Activated naive CD4-positive, alpha-beta T cell treated with anti-CD3 and anti-CD28 coated beads, Interleukin-2, amount 10 ng/mL, durations not matched to agents 7 days and 5 days (primary cell): Measurements from ENCODE around the gene MN1.

Source experiments
- CTCF ChIA-PET: fragments of 350-600 bp; sonication (Branson Sonifier 250); formaldehyde crosslinking; loops from one replicate; lab custom pipeline; 2021; ENCODE audit warnings: antibody characterized with exemption; lab: Charles Lee
- DNase-seq: peaks from one replicate; pipeline ENCODE4 v3.0.0-alpha.2; 2020
- H3K27ac Mint-ChIP-seq: one replicate; pipeline ENCODE4 v1.8.0; 2021; ENCODE audit warnings: mild to moderate bottlenecking, moderate library complexity, mixed read lengths
- H3K27me3 Mint-ChIP-seq: one replicate; pipeline ENCODE4 v1.8.0; 2021; ENCODE audit warnings: mild to moderate bottlenecking, mixed read lengths
- H3K36me3 Mint-ChIP-seq: one replicate; pipeline ENCODE4 v1.8.0; 2021; ENCODE audit warnings: mixed read lengths
- H3K4me1 Mint-ChIP-seq: one replicate; pipeline ENCODE4 v1.8.0; 2021; ENCODE audit warnings: mixed read lengths
- H3K4me3 Mint-ChIP-seq: one replicate; pipeline ENCODE4 v1.8.0; 2021; ENCODE audit warnings: mild to moderate bottlenecking, moderate library complexity, mixed read lengths
- H3K9me3 Mint-ChIP-seq: one replicate; pipeline ENCODE4 v1.8.0; 2021; ENCODE audit warnings: mixed read lengths

Gene MN1

DNA sequence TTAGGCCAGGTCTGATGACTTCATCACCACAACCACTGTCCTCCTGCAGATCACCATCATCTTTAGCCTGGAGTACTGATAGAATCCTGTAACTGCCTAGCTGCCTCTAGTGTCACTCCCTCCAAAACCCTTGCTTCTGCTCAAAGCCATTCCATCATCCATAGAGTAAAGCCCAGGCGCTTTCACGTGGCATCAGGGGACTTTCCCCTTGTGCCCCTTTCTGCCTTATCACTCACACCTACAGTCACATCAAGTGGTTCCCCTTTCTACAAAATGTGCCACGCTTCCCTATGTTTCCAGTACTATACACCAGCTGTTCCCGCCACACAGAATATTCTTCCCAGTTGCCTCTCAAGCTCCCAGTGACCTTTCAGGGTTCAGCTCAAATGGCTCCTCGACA is 75.9 kb downstream of the MN1 start:
- H3K4me3 Mint-ChIP-seq: no peak overlapping the region
- H3K9me3 Mint-ChIP-seq: peaks cover 10% of the 10 kb centered on the region
- H3K36me3 Mint-ChIP-seq: no peaks in the 10 kb centered on the region
- CTCF ChIA-PET: no interaction called here
- no peak for DNase-seq
- H3K27me3 Mint-ChIP-seq: peaks cover 11% of the 10 kb centered on the region
- H3K27ac Mint-ChIP-seq: no peak overlapping the region
- H3K4me1 Mint-ChIP-seq: no peaks in the 10 kb centered on the region

DNA sequence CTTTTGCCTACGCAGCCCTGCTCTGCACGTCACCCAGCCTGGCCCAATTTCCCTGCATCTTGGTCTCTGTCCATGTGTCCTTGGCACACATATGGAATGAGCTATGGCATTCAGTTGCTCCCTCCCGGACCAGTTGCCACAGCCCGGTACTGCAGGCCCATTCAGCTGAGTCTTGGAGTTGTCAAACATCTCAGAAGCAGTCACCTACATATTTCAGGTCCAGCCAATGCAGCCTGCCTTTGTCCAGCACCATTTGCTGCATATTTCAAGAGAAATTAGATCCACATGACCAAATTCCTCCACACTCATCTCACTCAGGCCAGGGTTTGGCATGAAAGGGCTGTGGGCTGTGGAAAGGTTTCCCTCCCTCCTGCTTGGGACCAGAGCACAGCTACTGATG is 76.8 kb downstream of the MN1 start:
- Mint-ChIP-seq H3K27ac (no peak overlapping the region), H3K36me3 (no peaks in the 10 kb centered on the region), H3K4me1 (no peaks in the 10 kb centered on the region), H3K4me3 (no peak overlapping the region), H3K27me3 (peaks cover 11% of the 10 kb centered on the region), H3K9me3 (peaks cover 10% of the 10 kb centered on the region)
- CTCF ChIA-PET: no interaction called here
- DNase-seq: no peak

DNA sequence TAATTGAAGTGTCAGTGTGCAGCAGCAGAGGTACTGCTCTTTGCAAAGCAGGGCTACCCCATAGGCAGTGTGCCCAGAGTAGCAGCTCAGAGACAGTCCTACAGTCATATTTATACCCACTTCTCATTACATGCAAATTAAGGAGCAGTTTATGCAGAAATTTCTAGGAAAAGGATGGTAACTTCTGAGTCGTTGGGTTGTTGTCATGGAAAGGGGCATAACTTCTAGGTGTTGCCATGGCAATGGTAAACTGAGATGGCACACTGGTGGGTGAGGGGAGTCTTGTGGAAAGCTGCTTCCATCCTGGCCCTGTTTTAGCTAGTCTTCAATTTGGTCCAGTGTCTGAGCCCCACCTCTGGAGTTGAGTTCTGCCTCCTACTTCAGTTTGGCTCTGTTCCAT is 77.4 kb downstream of the MN1 start:
- CTCF ChIA-PET: no interaction called here
- Mint-ChIP-seq H3K4me3 (no peak overlapping the region), H3K9me3 (peaks cover 10% of the 10 kb centered on the region), H3K4me1 (no peaks in the 10 kb centered on the region), H3K27me3 (peaks cover 8% of the 10 kb centered on the region), H3K27ac (no peak overlapping the region), H3K36me3 (no peaks in the 10 kb centered on the region)
- DNase-seq: no peak

DNA sequence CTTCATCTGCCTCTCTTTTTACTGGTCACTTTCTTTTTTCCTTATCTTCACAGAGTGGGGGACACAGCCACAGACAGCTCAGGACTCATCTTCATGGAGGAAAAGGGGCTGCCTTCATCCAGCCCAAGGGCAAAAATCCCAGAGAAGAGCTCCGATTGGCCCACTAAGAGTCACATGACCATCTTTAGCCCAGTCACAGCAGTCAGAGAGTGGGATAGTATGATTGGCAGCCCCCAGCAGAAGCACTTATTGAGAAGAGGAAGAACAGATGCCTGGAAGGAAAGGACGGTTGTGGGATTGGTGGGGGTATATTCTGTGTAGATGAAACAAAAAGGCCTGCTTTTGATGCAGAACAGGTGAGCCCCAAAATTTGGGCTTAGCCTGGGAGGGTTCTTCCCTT is 77.8 kb downstream of the MN1 start:
- no peaks in the 10 kb centered on the region for H3K36me3 Mint-ChIP-seq
- H3K27me3 Mint-ChIP-seq: peaks cover 6% of the 10 kb centered on the region
- no peak for DNase-seq
- no peak overlapping the region for H3K4me3 Mint-ChIP-seq
- no peak overlapping the region for H3K27ac Mint-ChIP-seq
- peaks cover 10% of the 10 kb centered on the region for H3K9me3 Mint-ChIP-seq
- no peaks in the 10 kb centered on the region for H3K4me1 Mint-ChIP-seq
- CTCF ChIA-PET: no interaction called here

DNA sequence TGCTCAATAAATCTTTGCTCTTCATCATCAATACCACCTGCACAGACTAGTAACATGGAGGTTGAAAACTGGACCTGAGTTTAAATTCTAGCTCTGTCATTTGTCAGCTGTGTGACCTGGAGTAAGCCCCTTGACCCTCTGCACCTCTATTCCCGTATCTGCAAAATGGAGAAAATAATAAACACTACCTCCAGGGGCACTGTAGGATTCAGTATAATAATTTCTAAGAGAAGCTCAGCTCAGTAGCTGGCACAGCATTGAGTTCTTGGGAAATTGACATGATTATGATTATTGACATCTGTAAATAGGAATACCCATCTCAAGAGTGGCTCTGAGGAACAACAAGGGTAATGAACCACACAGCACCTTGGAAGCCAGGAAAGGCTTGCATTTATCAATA is 78.4 kb downstream of the MN1 start:
- CTCF ChIA-PET: no interaction called here
- no peak overlapping the region for H3K27ac Mint-ChIP-seq

DNA sequence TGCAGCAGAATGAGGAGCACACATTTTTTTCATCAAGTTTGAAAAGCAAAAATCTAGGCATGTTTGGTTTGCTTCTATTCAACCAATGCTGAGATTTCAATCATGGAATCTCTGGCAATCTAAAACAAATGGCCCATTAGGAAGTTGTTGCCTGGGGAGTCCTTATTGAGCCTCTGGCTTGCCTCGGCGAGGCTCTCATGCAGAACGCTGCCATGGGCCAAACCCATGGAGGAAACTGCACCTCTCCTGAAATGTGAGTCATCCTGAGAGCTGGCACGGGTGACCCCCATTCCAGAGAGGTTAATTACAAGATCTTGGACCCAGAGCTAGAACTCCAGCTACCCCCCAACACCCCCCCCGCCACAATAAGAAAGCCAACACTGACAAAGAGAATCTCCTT is 80.7 kb downstream of the MN1 start:
- H3K4me3 Mint-ChIP-seq: no peak overlapping the region
- no peaks in the 10 kb centered on the region for H3K36me3 Mint-ChIP-seq
- no peak for DNase-seq
- no peaks in the 10 kb centered on the region for H3K4me1 Mint-ChIP-seq
- no peaks in the 10 kb centered on the region for H3K27me3 Mint-ChIP-seq
- CTCF ChIA-PET: no interaction called here
- H3K9me3 Mint-ChIP-seq: peaks cover 4% of the 10 kb centered on the region
- no peak overlapping the region for H3K27ac Mint-ChIP-seq

More for the DNA sequence above, 78.4 kb downstream of the MN1 start:
- peaks cover under 1% of the 10 kb centered on the region for H3K27me3 Mint-ChIP-seq
- no peaks in the 10 kb centered on the region for H3K36me3 Mint-ChIP-seq
- H3K9me3 Mint-ChIP-seq: peaks cover 10% of the 10 kb centered on the region
- H3K4me3 Mint-ChIP-seq: no peak overlapping the region
- no peaks in the 10 kb centered on the region for H3K4me1 Mint-ChIP-seq
- no peak for DNase-seq

DNA sequence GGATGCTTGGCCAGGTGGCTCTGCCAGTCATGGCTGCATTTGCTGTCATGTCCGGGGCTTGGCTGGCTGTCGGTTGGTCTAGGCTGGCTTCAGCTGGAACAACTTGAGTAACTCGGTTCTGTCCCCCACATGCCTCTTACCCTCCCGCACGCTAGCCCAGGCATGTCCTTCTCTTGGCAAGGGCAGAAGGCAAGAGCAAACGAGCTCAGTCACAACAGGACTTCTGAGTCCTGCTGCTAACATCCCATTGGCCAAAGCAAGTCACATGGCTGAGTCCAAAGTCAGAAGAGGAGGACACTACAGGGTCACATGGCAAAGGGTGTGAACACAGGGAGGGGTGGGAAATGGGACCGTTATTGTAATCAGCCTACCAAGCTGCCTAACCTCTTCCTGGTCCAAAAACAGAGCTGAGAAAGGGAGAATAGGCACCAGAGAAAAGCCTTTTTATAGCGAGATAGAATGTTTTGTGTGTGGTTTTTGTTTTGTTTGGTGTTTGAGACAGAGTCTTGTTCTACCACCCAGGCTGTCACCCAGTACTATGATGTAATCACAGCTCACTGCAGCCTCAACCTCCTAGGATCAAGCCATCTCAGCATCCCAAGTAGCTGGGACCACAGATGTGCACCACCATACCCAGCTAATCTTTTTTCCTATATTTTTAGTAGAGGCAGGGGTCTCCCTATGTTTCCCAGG is 81.9 kb downstream of the MN1 start:
- H3K9me3 Mint-ChIP-seq: no peaks in the 10 kb centered on the region
- no peak overlapping the region for H3K27ac Mint-ChIP-seq
- CTCF ChIA-PET: no interaction called here
- no peak for DNase-seq
- H3K4me3 Mint-ChIP-seq: no peak overlapping the region
- H3K36me3 Mint-ChIP-seq: no peaks in the 10 kb centered on the region
- H3K27me3 Mint-ChIP-seq: no peaks in the 10 kb centered on the region
- H3K4me1 Mint-ChIP-seq: no peaks in the 10 kb centered on the region

DNA sequence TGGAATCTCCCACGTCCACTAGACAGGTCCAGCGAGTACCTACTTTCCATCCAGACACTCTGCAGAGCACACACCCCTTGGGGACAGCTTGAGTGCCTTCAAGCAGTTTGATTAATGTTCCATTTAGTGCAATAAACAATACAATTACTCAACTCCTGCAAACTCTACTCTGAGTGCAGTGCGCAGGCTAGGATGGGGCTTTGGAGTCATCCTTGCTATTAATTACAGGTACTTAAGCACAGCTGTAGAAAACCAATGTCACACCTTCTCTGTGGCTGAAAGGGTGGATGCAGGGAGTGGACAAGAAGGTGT is 82.6 kb downstream of the MN1 start:
- no peak overlapping the region for H3K27ac Mint-ChIP-seq
- H3K36me3 Mint-ChIP-seq: no peaks in the 10 kb centered on the region
- CTCF ChIA-PET: no interaction called here
- no peak for DNase-seq
- H3K9me3 Mint-ChIP-seq: no peaks in the 10 kb centered on the region
- H3K4me3 Mint-ChIP-seq: no peak overlapping the region
- no peaks in the 10 kb centered on the region for H3K27me3 Mint-ChIP-seq
- no peaks in the 10 kb centered on the region for H3K4me1 Mint-ChIP-seq

DNA sequence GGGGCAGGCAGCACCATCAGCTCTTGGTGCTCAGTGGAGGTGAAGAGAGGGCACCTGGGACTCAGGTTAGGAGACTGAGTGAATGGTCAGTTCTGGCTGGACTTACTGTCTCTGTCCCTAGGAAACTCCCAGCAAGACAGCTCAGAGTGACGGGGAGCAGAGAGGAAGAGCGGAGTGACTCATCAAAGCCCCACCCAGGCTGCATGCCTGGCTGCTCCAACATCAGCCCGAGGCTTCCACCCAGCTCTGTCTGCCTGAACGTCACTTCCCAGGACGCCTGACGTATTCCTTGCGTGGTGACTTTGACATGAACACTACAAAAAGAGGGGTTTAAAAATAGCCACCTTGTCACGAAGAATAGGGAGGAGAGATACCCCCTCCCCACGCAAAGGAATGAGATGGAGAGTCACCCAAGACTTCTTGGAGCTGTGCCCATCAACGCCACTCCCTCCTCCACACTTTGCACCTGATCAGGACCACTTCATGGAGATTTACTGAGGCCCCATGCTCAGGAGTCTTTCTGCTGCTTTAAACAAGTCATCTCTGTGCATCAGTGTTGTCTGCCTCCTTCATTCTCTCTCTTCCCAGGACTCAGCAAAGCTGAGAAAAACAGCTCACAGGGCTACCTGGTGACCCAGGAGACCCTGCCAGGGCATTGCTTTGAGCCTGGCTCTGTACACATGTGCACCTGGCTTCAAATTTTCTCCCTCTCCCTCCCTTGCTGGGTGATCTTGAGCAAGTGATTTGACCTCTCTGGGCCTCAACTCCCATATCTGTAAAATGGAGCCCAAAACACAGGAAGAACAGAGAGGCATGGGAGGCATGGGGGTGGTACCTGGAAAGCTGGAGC is 83.1 kb downstream of the MN1 start:
- Mint-ChIP-seq H3K4me3 (no peak overlapping the region), H3K4me1 (no peaks in the 10 kb centered on the region), H3K27ac (no peak overlapping the region), H3K27me3 (no peaks in the 10 kb centered on the region), H3K36me3 (no peaks in the 10 kb centered on the region), H3K9me3 (no peaks in the 10 kb centered on the region)
- DNase-seq: no peak
- CTCF ChIA-PET: no interaction called here

DNA sequence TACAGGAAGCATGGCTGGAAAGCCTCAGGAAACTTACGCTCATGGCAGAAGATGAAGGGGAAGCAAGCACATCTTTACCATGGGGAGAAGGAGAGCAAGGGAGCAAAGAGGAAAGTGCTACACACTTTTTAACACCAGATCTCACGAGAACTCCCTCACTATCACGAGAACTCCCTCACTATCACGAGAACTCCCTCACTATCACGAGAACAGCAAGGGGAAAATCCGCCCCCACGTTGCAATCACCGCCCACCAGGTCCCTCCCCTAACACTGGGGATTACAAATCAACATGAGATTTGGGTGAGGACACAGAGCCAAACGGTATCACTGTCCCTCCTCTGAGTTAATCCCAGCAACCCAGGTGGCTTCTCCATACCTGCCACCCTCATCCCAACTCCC is 84.5 kb downstream of the MN1 start:
- Mint-ChIP-seq H3K27me3 (no peaks in the 10 kb centered on the region), H3K4me1 (no peaks in the 10 kb centered on the region), H3K27ac (no peak overlapping the region), H3K4me3 (no peak overlapping the region), H3K36me3 (no peaks in the 10 kb centered on the region), H3K9me3 (peaks cover 2% of the 10 kb centered on the region)
- CTCF ChIA-PET: no interaction called here
- DNase-seq: no peak

DNA sequence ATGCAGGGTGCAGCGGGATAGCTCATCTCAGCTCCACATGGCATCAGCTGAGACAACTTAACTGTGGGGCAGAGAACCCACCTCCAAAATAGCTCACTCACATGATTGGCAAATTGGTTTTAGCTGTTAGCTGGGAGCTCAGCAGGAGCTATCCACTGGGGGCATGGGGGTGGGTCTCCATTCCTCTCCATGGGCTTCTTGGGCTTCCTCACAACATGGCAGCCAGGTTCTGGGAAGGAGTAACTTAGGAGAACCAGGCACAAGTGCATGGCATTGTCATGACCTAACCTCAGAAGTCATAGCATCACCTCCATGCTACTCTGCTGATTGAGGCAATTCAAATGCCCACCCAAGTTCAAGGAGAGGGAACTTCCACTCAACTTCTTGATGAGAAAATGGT is 85.5 kb downstream of the MN1 start:
- no peaks in the 10 kb centered on the region for H3K36me3 Mint-ChIP-seq
- no peaks in the 10 kb centered on the region for H3K27me3 Mint-ChIP-seq
- CTCF ChIA-PET: no interaction called here
- H3K4me1 Mint-ChIP-seq: no peaks in the 10 kb centered on the region
- no peak for DNase-seq
- no peak overlapping the region for H3K27ac Mint-ChIP-seq
- peaks cover 2% of the 10 kb centered on the region for H3K9me3 Mint-ChIP-seq
- no peak overlapping the region for H3K4me3 Mint-ChIP-seq

DNA sequence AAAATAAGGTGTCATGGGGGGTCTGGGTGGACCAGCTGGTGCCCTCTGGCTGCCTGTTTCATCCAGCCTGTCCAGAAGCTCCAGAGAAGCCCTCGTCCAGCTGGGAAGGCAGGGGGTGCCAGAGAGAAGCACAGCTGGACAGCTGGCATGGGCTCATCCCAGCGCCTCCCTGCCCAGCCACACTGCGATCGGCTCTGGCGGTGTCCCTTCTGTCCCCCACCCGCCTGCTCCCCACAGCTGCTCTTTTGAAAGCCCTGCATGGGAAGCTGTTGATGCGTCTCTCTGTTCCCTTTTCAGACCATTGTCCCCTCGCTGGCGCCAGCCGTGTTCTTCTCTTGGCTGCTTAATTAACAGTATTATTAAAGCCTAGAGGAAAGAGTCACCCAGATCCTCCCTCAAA is 86.5 kb downstream of the MN1 start:
- Mint-ChIP-seq H3K27ac (no peak overlapping the region), H3K4me1 (no peaks in the 10 kb centered on the region), H3K4me3 (no peak overlapping the region), H3K36me3 (no peaks in the 10 kb centered on the region), H3K27me3 (peaks cover 4% of the 10 kb centered on the region), H3K9me3 (peaks cover 2% of the 10 kb centered on the region)
- CTCF ChIA-PET: no interaction called here
- DNase-seq: no peak

DNA sequence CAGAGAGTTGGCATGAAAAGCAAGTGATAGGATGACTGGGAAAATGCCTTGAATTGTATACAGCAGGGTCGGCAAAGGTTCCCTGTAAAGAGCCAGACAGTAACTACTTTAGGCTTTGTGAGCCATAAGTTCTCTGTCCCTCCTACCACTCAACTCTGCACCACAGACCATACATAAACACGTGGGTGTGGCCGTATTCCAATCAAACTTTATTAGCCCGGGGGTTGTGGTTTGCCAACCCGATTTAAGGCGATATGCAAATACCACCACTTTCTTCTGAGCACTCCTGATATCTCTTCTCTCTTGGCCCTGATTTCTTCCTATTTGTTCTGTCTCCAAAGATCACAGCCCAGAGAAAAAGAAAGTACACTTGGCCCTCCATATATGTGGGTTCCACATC is 87.5 kb downstream of the MN1 start:
- Mint-ChIP-seq H3K4me1 (no peaks in the 10 kb centered on the region), H3K4me3 (no peak overlapping the region), H3K9me3 (peaks cover 2% of the 10 kb centered on the region), H3K27ac (no peak overlapping the region), H3K27me3 (peaks cover 4% of the 10 kb centered on the region), H3K36me3 (no peaks in the 10 kb centered on the region)
- no peak for DNase-seq
- CTCF ChIA-PET: no interaction called here

DNA sequence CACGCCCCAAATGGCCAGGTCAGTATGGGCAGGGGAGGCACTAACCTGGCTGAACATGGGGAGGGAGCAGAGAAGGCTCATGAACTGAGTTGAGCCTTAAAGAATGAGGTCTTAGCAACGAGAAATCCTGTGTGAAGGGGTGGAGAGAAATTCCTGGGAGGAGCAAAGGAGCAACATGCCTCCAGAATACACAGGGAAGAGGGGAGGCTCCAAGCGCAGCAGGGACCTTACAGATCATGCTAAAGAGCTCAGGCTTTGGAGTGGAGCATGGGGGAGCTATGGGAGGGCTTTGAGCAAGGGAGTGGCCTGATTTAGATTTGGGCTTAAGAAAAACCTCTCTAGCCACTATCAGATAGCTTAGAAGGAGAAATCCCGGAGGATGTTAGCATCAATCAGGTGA is 88.1 kb downstream of the MN1 start:
- Mint-ChIP-seq H3K9me3 (peaks cover 2% of the 10 kb centered on the region), H3K36me3 (no peaks in the 10 kb centered on the region), H3K27ac (no peak overlapping the region), H3K4me3 (no peak overlapping the region), H3K27me3 (peaks cover 4% of the 10 kb centered on the region), H3K4me1 (no peaks in the 10 kb centered on the region)
- CTCF ChIA-PET: no interaction called here
- DNase-seq: no peak

DNA sequence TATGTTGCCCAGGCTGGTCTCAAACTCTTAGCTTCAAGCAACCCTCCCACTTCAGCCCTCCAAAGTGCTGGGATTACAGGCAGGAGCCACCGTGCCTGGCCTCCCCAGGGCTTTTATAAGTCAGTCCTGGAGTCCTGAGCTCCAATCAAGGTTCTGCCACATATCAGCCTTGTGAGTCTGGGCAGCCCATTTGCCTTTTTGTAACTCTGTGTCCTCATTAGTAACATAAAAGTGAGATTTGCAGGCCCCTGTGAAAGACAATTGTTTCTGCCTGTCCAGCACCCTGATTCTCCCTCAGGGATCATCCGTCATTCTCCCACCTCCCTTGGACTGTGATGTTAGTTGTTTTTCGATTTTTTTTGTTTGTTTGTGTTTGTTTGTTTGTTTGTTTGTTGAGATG is 89.8 kb downstream of the MN1 start:
- Mint-ChIP-seq H3K4me1 (no peaks in the 10 kb centered on the region), H3K27me3 (peaks cover 4% of the 10 kb centered on the region), H3K4me3 (no peak overlapping the region), H3K27ac (no peak overlapping the region), H3K9me3 (peaks cover 2% of the 10 kb centered on the region), H3K36me3 (no peaks in the 10 kb centered on the region)
- CTCF ChIA-PET: no interaction called here
- DNase-seq: no peak
